ENCODE measurements around the gene MACROD2. TPM values are rescaled to one million over a fixed set of nuclear protein-coding genes. Genes with fewer than 3 reads are reported as not detected.

Gene MACROD2
- total RNA-seq, 4 donors from 2014 or later, result 1.8 to 4.8 (median 2.9) TPM

GRCh38 chr20:15571056-15571455 is 1575.7 kb downstream of the MACROD2 start:
- TF ChIP-seq, protein P1, sequence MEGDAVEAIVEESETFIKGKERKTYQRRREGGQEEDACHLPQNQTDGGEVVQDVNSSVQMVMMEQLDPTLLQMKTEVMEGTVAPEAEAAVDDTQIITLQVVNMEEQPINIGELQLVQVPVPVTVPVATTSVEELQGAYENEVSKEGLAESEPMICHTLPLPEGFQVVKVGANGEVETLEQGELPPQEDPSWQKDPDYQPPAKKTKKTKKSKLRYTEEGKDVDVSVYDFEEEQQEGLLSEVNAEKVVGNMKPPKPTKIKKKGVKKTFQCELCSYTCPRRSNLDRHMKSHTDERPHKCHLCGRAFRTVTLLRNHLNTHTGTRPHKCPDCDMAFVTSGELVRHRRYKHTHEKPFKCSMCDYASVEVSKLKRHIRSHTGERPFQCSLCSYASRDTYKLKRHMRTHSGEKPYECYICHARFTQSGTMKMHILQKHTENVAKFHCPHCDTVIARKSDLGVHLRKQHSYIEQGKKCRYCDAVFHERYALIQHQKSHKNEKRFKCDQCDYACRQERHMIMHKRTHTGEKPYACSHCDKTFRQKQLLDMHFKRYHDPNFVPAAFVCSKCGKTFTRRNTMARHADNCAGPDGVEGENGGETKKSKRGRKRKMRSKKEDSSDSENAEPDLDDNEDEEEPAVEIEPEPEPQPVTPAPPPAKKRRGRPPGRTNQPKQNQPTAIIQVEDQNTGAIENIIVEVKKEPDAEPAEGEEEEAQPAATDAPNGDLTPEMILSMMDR (IDR thresholded peaks at IDR 0.05), result no peak
- TF ChIP-seq POLR2A (IDR thresholded peaks at IDR 0.05), result no peak
- H3K9me3 ChIP-seq, result no peaks in the 10 kb centered on the region
- no peaks in the 10 kb centered on the region for H3K36me3 ChIP-seq
- H3K27ac ChIP-seq, result no peak overlapping the region
- no peaks in the 10 kb centered on the region for H3K27me3 ChIP-seq
- H3K4me1 ChIP-seq, result no peaks in the 10 kb centered on the region
- intact Hi-C loops (cut with DNase I), result no loop called here
- H3K4me3 ChIP-seq, result no peak overlapping the region
- DNase-seq, result no peak

DNA sequence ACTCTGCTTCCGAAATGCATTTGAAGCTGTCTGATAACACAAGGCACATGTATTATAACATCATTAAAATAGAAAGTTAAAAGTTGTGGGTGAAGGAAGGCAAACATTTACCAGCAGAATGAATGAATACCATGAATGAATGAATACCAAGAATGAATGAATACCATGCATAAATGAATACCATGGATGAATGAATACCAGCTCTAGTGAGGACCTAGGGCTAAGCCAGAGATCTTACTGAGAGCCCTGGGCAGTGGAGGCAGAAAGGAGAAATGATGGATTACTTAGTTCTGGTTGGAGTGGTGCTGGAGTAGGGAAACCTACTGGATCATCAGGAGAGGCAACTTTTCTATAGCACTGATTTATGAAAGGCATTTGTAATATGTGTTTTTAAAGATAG is 1579.9 kb downstream of the MACROD2 start:
- no peak for DNase-seq
- Histone ChIP-seq H3K27ac (no peak overlapping the region), H3K27me3 (no peaks in the 10 kb centered on the region), H3K36me3 (no peaks in the 10 kb centered on the region), H3K4me1 (no peaks in the 10 kb centered on the region), H3K4me3 (no peak overlapping the region), H3K9me3 (no peaks in the 10 kb centered on the region)
- TF ChIP-seq, protein P1 (IDR thresholded peaks at IDR 0.05), result no peak
- TF ChIP-seq POLR2A (IDR thresholded peaks at IDR 0.05), result no peak
- intact Hi-C loops (cut with DNase I), result no loop called here
- WGBS, 2 donors, result 76 to 87% methylated on average over 1 of the region's 1 CpG

DNA sequence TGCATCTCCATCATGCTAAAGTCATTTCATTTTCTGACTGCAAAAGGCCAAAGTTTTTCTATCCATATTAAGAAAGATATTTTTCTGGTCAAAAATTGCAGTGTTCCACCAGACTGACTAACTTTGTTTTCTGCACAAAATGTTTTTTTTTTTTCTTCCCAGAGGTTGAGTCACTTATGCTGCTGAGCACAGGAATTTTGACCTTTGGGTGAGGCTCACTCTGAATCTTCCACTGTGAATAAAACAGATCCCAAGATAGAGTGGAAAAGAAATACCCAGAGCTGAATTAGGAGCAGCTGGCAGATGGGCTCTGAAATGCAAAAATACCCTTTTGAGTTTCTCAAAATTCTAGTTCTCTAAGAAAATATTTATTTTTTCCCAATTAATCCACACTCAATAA is 1581.1 kb downstream of the MACROD2 start:
- H3K4me3 ChIP-seq, result no peak overlapping the region
- no peaks in the 10 kb centered on the region for H3K27me3 ChIP-seq
- no peak for TF ChIP-seq POLR2A (IDR thresholded peaks at IDR 0.05)
- TF ChIP-seq, protein P1 (IDR thresholded peaks at IDR 0.05), result no peak
- no peaks in the 10 kb centered on the region for H3K36me3 ChIP-seq
- no peaks in the 10 kb centered on the region for H3K4me1 ChIP-seq
- DNase-seq, result no peak
- H3K9me3 ChIP-seq, result no peaks in the 10 kb centered on the region
- intact Hi-C loops (cut with DNase I), result no loop called here
- no peak overlapping the region for H3K27ac ChIP-seq

GRCh38 chr20:15578113-15578512 is 1582.8 kb downstream of the MACROD2 start:
- no peak overlapping the region for H3K27ac ChIP-seq
- 61 to 68% methylated on average over 3 of the region's 3 CpGs for WGBS, 2 donors
- no peak overlapping the region for H3K4me3 ChIP-seq
- H3K9me3 ChIP-seq, result no peaks in the 10 kb centered on the region
- no peak for DNase-seq
- H3K36me3 ChIP-seq, result no peaks in the 10 kb centered on the region
- intact Hi-C loops (cut with DNase I), result no loop called here
- TF ChIP-seq, protein P1 (IDR thresholded peaks at IDR 0.05), result no peak
- TF ChIP-seq POLR2A (IDR thresholded peaks at IDR 0.05), result no peak
- no peaks in the 10 kb centered on the region for H3K27me3 ChIP-seq
- no peaks in the 10 kb centered on the region for H3K4me1 ChIP-seq

GRCh38 chr20:15579688-15580087 is 1584.4 kb downstream of the MACROD2 start:
- WGBS, 2 donors, result 62 to 63% methylated on average over 2 of the region's 2 CpGs
- Histone ChIP-seq H3K27me3 (no peaks in the 10 kb centered on the region), H3K9me3 (no peaks in the 10 kb centered on the region), H3K4me3 (no peak overlapping the region), H3K4me1 (no peaks in the 10 kb centered on the region), H3K27ac (no peak overlapping the region), H3K36me3 (no peaks in the 10 kb centered on the region)
- intact Hi-C loops (cut with DNase I), result no loop called here
- no peak for DNase-seq
- TF ChIP-seq, protein P1 (IDR thresholded peaks at IDR 0.05), result no peak
- no peak for TF ChIP-seq POLR2A (IDR thresholded peaks at IDR 0.05)
